Thoracic aorta endothelial cell (primary cell): Measurements from ENCODE around the gene TADA1. TPM values are rescaled to one million over a fixed set of nuclear protein-coding genes. Genes with fewer than 3 reads are reported as not detected.

Experiments used
- total RNA-seq: library from RNA; depleted of rRNA; stranded (reverse); fragments of >200 nt; gene quantifications from 2 replicates; pipeline ENCODE4 v1.2.3, GENCODE V29; 2012

TADA1 gene, protein sequence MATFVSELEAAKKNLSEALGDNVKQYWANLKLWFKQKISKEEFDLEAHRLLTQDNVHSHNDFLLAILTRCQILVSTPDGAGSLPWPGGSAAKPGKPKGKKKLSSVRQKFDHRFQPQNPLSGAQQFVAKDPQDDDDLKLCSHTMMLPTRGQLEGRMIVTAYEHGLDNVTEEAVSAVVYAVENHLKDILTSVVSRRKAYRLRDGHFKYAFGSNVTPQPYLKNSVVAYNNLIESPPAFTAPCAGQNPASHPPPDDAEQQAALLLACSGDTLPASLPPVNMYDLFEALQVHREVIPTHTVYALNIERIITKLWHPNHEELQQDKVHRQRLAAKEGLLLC
- total RNA-seq: 12.6 and 17.8 TPM in 2 replicates

DNA sequence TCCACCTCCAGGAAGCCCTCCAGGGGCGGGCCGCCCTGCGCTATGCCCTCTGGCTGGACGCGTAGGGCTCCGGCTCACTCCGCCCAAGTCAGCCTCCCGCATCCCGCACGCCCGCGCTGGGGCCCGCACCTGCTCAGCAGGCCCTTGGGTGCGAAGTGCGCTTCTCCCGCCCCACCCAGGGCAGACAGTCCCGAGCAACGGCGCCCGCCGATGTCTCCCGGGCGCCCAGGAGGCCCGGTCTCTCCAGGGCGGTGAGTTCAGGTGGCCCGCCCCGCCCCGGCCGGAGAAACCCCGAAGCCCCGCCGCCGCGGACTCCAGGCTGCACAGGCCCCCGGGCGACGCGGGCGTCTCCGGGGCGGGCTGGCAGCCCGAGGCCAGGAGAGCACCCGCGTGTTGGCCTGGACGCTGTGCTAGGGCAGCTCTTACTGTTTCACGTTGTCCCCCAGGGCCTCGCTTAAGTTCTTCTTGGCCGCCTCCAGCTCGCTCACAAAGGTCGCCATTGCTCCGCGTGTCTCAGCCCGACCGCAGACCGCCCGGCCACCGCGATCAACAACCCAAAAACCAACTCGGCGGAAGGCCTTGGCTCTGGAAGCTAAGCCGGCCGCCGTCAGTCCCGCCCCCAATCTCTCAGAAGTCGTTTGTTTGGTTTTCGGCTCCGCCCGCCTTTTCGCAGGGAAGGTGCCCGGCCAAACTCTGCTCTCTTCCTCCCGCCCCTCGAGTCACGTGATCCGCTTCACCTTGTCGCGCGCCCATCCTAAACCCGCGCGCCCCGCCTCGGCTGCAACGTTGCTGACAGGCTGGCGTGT lies at the start of gene TADA1:
Gene TADA1, minus strand, starts transcription at position 531 of the 806 bp plus-strand sequence. Its CDS starts 31 bp downstream, at position 500.

DNA sequence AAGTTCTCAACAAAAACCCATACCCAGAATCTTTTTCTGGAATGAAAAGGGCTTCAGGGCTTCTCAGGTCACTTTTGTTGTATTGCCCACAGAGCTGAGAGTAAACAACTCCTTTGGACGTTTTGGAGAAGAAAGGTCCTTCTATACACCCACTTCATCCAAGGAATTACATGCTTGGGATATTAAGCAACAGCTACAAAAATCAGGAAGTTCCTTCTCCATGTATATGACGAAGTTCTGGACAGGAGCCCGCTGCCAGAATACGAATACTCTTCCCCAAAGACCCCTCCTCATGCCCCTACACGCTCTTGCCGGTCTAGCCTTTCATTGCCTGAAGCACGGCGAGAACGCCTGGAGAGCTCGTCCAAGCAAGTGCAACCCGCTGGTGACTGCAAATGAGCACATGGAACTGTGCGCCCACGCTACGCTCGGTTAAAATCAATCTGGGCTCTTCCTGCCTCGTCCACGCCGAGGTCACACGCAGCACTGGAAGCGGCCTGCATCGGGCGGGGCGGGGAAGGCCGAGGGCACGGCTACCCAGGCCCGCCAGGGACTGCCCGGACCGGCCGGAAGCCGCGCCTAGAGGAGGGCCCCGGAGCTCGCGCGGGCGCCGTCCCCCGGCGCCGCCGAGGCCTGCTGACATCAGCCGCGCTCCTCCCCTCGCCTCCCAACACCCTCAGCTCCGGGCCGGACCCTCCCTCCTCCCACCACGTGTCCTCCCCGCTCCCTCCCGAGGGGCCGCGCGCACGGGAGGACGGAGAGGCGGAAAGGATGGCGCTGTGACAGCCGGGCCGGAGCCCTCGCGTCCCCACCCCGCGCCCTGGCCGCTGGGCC lies 37.1 kb downstream of the TADA1 start, which contains the start of gene POGK:
Gene POGK, plus strand, starts transcription at position 710 of the 834 bp plus-strand sequence. CDS start 1,482 bp downstream, outside the sequence.

Other genes starting within 250 kb of the TADA1 start
- gene POGK, start 36.8 kb downstream of the TADA1 start, total RNA-seq: 41.5 and 45.8 TPM in 2 replicates
- gene ILDR2, start 99.3 kb upstream of the TADA1 start, total RNA-seq: 0.14 TPM in 1 of 2 replicates, not detected in the other
- not detected in 2 replicates for gene MAEL, start 113.0 kb upstream of the TADA1 start, total RNA-seq
- not detected in 2 replicates for gene GPA33, start 214.1 kb upstream of the TADA1 start, total RNA-seq
- gene STYXL2, start 217.8 kb upstream of the TADA1 start, total RNA-seq: not detected in 2 replicates